Activated CD4-positive, alpha-beta T cell treated with anti-CD3 and anti-CD28 coated beads, Interleukin-2, amount 10 ng/mL, durations not matched to agents 7 days and 5 days (primary cell): ENCODE data around the gene SYNDIG1. TPM values are rescaled to one million over a fixed set of nuclear protein-coding genes. Genes with fewer than 3 reads are reported as not detected.

Source experiments
- CTCF ChIA-PET: fragments of 350-600 bp; sonication (Branson Sonifier 250); formaldehyde crosslinking; loops from one replicate; lab custom pipeline; 2021; ENCODE audit warnings: antibody characterized with exemption; lab: Charles Lee
- POLR2A ChIA-PET: fragments of 350-600 bp; sonication (Branson Sonifier 250); formaldehyde crosslinking; loops from one replicate; lab custom pipeline; 2021; ENCODE audit warnings: antibody characterized with exemption; lab: Charles Lee
- DNase-seq: peaks from one replicate; pipeline ENCODE4 v3.0.0-alpha.2; 2020
- H3K27ac Mint-ChIP-seq: one replicate; pipeline ENCODE4 v1.8.0; 2021; ENCODE audit warnings: mild to moderate bottlenecking, moderate library complexity, mixed read lengths
- H3K27me3 Mint-ChIP-seq: one replicate; pipeline ENCODE4 v1.8.0; 2021; ENCODE audit warnings: mixed read lengths
- H3K36me3 Mint-ChIP-seq: one replicate; pipeline ENCODE4 v1.8.0; 2021; ENCODE audit warnings: low read depth, mixed read lengths
- H3K4me1 Mint-ChIP-seq: one replicate; pipeline ENCODE4 v1.8.0; 2021; ENCODE audit warnings: mixed read lengths
- H3K4me3 Mint-ChIP-seq: one replicate; pipeline ENCODE4 v1.8.0; 2021; ENCODE audit warnings: mild to moderate bottlenecking, moderate library complexity, mixed read lengths
- H3K9me3 Mint-ChIP-seq: one replicate; pipeline ENCODE4 v1.8.0; 2021; ENCODE audit warnings: mixed read lengths
- total RNA-seq, 2 experiments: library from RNA; stranded (reverse); gene quantifications; one replicate each; pipeline ENCODE4 v1.2.3, GENCODE V29; 2021

The SYNDIG1 gene
- total RNA-seq, 2 experiments from 2014 or later: not detected

DNA sequence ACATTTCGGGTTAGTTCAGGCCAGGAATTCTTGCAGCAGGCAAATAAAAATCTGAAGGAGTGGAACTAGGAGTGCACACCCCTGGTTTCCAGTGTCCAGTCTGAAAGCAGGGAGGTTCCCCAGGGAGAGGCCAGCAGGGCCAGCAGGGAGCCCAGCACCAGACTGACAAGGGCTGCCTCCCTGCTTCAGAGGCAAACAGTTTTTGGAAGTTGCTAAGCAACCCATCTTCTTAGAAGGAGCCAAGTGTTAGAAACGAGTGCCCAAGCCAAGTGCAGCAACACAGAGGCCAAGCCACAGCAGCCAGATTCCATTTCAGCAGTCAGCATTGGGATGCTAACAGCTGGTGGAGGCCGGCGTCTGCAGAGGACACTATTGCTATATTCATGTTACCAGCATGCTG is 179.1 kb downstream of the SYNDIG1 start:
- no peak overlapping the region for H3K4me3 Mint-ChIP-seq
- no peaks in the 10 kb centered on the region for H3K4me1 Mint-ChIP-seq
- H3K27me3 Mint-ChIP-seq: peaks cover 3% of the 10 kb centered on the region
- DNase-seq: no peak
- CTCF ChIA-PET: no interaction called here
- POLR2A ChIA-PET: no interaction called here
- no peaks in the 10 kb centered on the region for H3K9me3 Mint-ChIP-seq
- no peak overlapping the region for H3K27ac Mint-ChIP-seq
- no peaks in the 10 kb centered on the region for H3K36me3 Mint-ChIP-seq

GRCh38 chr20:24648919-24649318 is 179.5 kb downstream of the SYNDIG1 start:
- no peaks in the 10 kb centered on the region for H3K9me3 Mint-ChIP-seq
- no peak overlapping the region for H3K4me3 Mint-ChIP-seq
- H3K27ac Mint-ChIP-seq: no peak overlapping the region
- no peaks in the 10 kb centered on the region for H3K4me1 Mint-ChIP-seq
- H3K36me3 Mint-ChIP-seq: no peaks in the 10 kb centered on the region
- DNase-seq: no peak
- H3K27me3 Mint-ChIP-seq: peaks cover 3% of the 10 kb centered on the region
- ChIA-PET CTCF (no interaction called here), POLR2A (no interaction called here)

- Mint-ChIP-seq H3K9me3 (no peaks in the 10 kb centered on the region), H3K4me1 (peaks cover 2% of the 10 kb centered on the region), H3K27me3 (peaks cover 3% of the 10 kb centered on the region), H3K36me3 (no peaks in the 10 kb centered on the region), H3K27ac (no peak overlapping the region), H3K4me3 (no peak overlapping the region)
- no peak for DNase-seq
- ChIA-PET POLR2A (no interaction called here), CTCF (no interaction called here)
Measured at GRCh38 chr20:24649787-24650490, 180.5 kb downstream of the SYNDIG1 start.

DNA sequence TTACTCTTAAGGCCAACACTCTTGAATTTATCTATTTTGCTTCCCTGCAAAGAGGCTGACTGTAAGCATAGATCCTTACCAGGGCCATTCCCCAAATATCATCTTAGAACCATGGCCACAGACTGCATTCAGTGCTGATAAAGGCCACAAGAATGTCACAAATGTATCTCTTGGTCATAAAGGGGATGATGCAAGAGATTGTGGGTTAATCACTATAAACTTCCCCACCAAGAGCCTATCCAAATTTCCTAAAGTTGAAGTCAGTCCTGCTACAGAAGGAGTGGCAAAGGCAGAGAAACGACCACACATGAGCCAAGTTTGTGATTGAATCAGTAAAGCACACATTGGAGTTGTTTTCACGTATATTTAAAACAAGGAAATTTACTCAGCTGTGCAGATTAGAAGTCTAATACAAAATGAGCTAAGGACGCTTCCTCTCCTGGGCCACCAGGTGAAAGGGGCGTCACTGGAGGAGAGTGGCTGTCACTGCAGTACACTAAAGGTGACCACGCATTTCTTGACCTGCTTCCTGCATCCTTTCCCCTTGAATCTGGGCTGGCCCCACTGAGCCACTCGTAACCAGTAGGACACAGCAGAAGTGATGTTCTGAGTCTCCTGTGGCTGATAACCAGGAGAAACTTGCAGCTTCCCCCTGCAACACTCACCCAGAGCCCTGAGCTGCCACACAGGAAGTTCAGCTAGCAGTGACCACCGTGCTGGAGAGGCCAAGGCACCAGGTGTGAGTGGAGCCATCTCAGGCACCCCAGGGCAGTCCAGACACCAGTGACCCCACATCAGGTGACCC is 181.9 kb downstream of the SYNDIG1 start:
- H3K36me3 Mint-ChIP-seq: no peaks in the 10 kb centered on the region
- peaks cover 1% of the 10 kb centered on the region for H3K27me3 Mint-ChIP-seq
- H3K4me3 Mint-ChIP-seq: no peak overlapping the region
- no peak for DNase-seq
- no peaks in the 10 kb centered on the region for H3K9me3 Mint-ChIP-seq
- H3K4me1 Mint-ChIP-seq: peaks cover 2% of the 10 kb centered on the region
- ChIA-PET CTCF (no interaction called here), POLR2A (no interaction called here)
- no peak overlapping the region for H3K27ac Mint-ChIP-seq

- CTCF ChIA-PET: no interaction called here
- POLR2A ChIA-PET: no interaction called here
- H3K27ac Mint-ChIP-seq: no peak overlapping the region
- H3K27me3 Mint-ChIP-seq: no peaks in the 10 kb centered on the region
- H3K4me1 Mint-ChIP-seq: peaks cover 2% of the 10 kb centered on the region
- H3K4me3 Mint-ChIP-seq: no peak overlapping the region
- DNase-seq: no peak
- H3K36me3 Mint-ChIP-seq: no peaks in the 10 kb centered on the region
- no peaks in the 10 kb centered on the region for H3K9me3 Mint-ChIP-seq
Measured at GRCh38 chr20:24651976-24652345, 182.5 kb downstream of the SYNDIG1 start.

- ChIA-PET POLR2A (no interaction called here), CTCF (interaction anchor here (1.3 kb wide), 1 partner anchor 19 kb away, joined by 3 read pairs; no protein-coding TSS in a partner anchor)
- H3K27me3 Mint-ChIP-seq: no peaks in the 10 kb centered on the region
- DNase-seq: no peak
- H3K36me3 Mint-ChIP-seq: no peaks in the 10 kb centered on the region
- no peak overlapping the region for H3K27ac Mint-ChIP-seq
- H3K4me3 Mint-ChIP-seq: no peak overlapping the region
- H3K4me1 Mint-ChIP-seq: peaks cover 2% of the 10 kb centered on the region
- no peaks in the 10 kb centered on the region for H3K9me3 Mint-ChIP-seq
Measured at GRCh38 chr20:24653306-24653705, 183.9 kb downstream of the SYNDIG1 start.

DNA sequence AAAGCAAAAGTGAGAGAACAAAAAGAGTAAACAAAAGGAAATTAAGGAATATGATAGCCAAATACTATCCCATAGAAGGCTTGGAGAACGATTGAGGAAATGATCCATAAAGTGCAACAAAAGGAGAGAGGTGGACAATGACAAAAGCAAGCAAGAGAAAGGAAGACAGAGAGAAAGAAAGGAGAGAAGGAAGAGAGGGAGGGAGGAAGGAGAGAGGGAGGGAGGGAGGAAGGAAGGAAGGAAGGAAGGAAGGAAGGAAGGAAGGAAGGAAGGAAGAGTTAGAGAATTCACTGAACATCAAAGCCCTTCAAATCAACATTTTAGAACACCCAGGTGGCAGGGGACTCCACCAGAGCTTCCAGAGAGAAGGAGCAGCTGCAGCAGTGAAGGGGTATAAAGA is 185.0 kb downstream of the SYNDIG1 start:
- no peaks in the 10 kb centered on the region for H3K36me3 Mint-ChIP-seq

GRCh38 chr20:24656391-24656790 is 187.0 kb downstream of the SYNDIG1 start:
- H3K4me3 Mint-ChIP-seq: no peak overlapping the region
- no peak overlapping the region for H3K27ac Mint-ChIP-seq
- H3K27me3 Mint-ChIP-seq: no peaks in the 10 kb centered on the region
- H3K9me3 Mint-ChIP-seq: no peaks in the 10 kb centered on the region
- no peak for DNase-seq
- POLR2A ChIA-PET: no interaction called here
- no peaks in the 10 kb centered on the region for H3K36me3 Mint-ChIP-seq
- CTCF ChIA-PET: no interaction called here
- peaks cover 2% of the 10 kb centered on the region for H3K4me1 Mint-ChIP-seq

More for the DNA sequence above, 185.0 kb downstream of the SYNDIG1 start:
- no peaks in the 10 kb centered on the region for H3K27me3 Mint-ChIP-seq
- POLR2A ChIA-PET: no interaction called here
- H3K27ac Mint-ChIP-seq: no peak overlapping the region
- no peaks in the 10 kb centered on the region for H3K9me3 Mint-ChIP-seq
- DNase-seq: no peak
- H3K4me3 Mint-ChIP-seq: no peak overlapping the region
- H3K4me1 Mint-ChIP-seq: peaks cover 2% of the 10 kb centered on the region
- CTCF ChIA-PET: no interaction called here

- no peak for DNase-seq
- H3K4me1 Mint-ChIP-seq: peaks cover 2% of the 10 kb centered on the region
- H3K27ac Mint-ChIP-seq: no peak overlapping the region
- ChIA-PET CTCF (no interaction called here), POLR2A (no interaction called here)
- no peaks in the 10 kb centered on the region for H3K9me3 Mint-ChIP-seq
- no peaks in the 10 kb centered on the region for H3K36me3 Mint-ChIP-seq
- no peak overlapping the region for H3K4me3 Mint-ChIP-seq
- H3K27me3 Mint-ChIP-seq: no peaks in the 10 kb centered on the region
Measured at GRCh38 chr20:24657196-24657595, 187.8 kb downstream of the SYNDIG1 start.

- Mint-ChIP-seq H3K36me3 (no peaks in the 10 kb centered on the region), H3K4me3 (no peak overlapping the region), H3K9me3 (no peaks in the 10 kb centered on the region), H3K27me3 (no peaks in the 10 kb centered on the region), H3K4me1 (peaks cover 2% of the 10 kb centered on the region), H3K27ac (no peak overlapping the region)
- DNase-seq: no peak
- ChIA-PET POLR2A (no interaction called here), CTCF (interaction anchor here (0.6 kb wide), 1 partner anchor 33 kb away, joined by 3 read pairs; no protein-coding TSS in a partner anchor)
Measured at GRCh38 chr20:24657878-24658620, 188.6 kb downstream of the SYNDIG1 start.

GRCh38 chr20:24658920-24659660 is 189.7 kb downstream of the SYNDIG1 start:
- DNase-seq: no peak
- Mint-ChIP-seq H3K4me1 (peaks cover 2% of the 10 kb centered on the region), H3K27ac (no peak overlapping the region), H3K4me3 (no peak overlapping the region), H3K9me3 (no peaks in the 10 kb centered on the region), H3K36me3 (no peaks in the 10 kb centered on the region), H3K27me3 (no peaks in the 10 kb centered on the region)
- ChIA-PET CTCF (no interaction called here), POLR2A (no interaction called here)

DNA sequence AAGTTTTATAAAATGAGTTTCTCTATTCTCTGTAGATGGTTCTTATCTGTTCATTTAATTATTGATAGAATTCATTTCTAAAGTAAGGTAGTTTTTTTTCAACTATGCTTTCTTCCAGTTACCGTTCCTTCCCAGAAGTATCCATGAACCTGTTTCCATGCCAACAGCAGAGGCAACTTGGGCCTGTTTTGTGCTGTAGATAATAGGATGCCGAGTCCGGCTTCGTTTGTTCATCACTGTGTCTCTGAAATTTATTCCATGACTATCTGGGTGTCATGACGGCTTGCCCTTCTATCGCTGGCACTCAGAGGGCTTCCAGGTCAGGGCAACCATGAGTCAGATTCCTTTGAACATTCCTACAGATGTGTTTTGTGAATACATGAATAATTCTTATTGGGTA is 190.4 kb downstream of the SYNDIG1 start:
- no peak for DNase-seq
- no peak overlapping the region for H3K27ac Mint-ChIP-seq
- no peak overlapping the region for H3K4me3 Mint-ChIP-seq
- H3K36me3 Mint-ChIP-seq: no peaks in the 10 kb centered on the region
- no peaks in the 10 kb centered on the region for H3K27me3 Mint-ChIP-seq
- ChIA-PET POLR2A (no interaction called here), CTCF (interaction anchor here (0.6 kb wide), 1 partner anchor 42 kb away, joined by 4 read pairs; no protein-coding TSS in a partner anchor)
- H3K9me3 Mint-ChIP-seq: no peaks in the 10 kb centered on the region
- no peaks in the 10 kb centered on the region for H3K4me1 Mint-ChIP-seq
